MCF 10A (cell line): ENCODE results near the gene PCDHB3. TPM values are rescaled to one million over a fixed set of nuclear protein-coding genes. Genes with fewer than 3 reads are reported as not detected.
"Not testable (repeated sequence)": the region's sequence is repeated elsewhere in the genome, so short reads cannot be mapped to it uniquely, and the experiment has no call there.

Experiments
- BruUV-seq: library from RNA; stranded (reverse); fragments of 400-500 nt; replicated peaks from 2 replicates; lab custom pipeline; 2021; lab: Mats Ljungman, UMichigan
- CTCF ChIA-PET: fragments of 300-600 bp; sonication (Branson Sonifier 250); formaldehyde crosslinking; extraction: SDS; loops from one replicate; lab custom pipeline; 2021; ENCODE audit warnings: antibody characterized with exemption, inconsistent platforms; lab: Yijun Ruan, JAX
- POLR2A ChIA-PET: fragments of 300-600, 350-650 bp; sonication (Branson Sonifier 250); formaldehyde crosslinking; extraction: SDS; loops from one replicate; lab custom pipeline; 2020; ENCODE audit warnings: antibody characterized with exemption, inconsistent platforms; lab: Yijun Ruan, JAX
- DNase-seq: peaks from one replicate; pipeline ENCODE4 v3.0.0-alpha.2; 2018; ENCODE audit not compliant: unreplicated experiment
- H3K27ac Mint-ChIP-seq: one replicate; pipeline ENCODE4 v1.8.0; 2022; ENCODE audit warnings: mild to moderate bottlenecking, low read depth, mixed read lengths; ENCODE audit not compliant: unreplicated experiment
- H3K27me3 Mint-ChIP-seq: one replicate; pipeline ENCODE4 v1.8.0; 2022; ENCODE audit warnings: mixed read lengths; ENCODE audit not compliant: insufficient read depth, unreplicated experiment
- H3K36me3 Mint-ChIP-seq: one replicate; pipeline ENCODE4 v1.8.0; 2022; ENCODE audit warnings: mild to moderate bottlenecking, moderate library complexity, mixed read lengths; ENCODE audit not compliant: insufficient read depth, unreplicated experiment
- H3K4me1 Mint-ChIP-seq: one replicate; pipeline ENCODE4 v1.8.0; 2022; ENCODE audit warnings: mixed read lengths; ENCODE audit not compliant: insufficient read depth, unreplicated experiment
- H3K4me3 Mint-ChIP-seq: one replicate; pipeline ENCODE4 v1.8.0; 2022; ENCODE audit warnings: mild to moderate bottlenecking, moderate library complexity, mixed read lengths; ENCODE audit not compliant: unreplicated experiment
- H3K9me3 Mint-ChIP-seq: one replicate; pipeline ENCODE4 v1.8.0; 2022; ENCODE audit warnings: mixed read lengths; ENCODE audit not compliant: unreplicated experiment
- intact Hi-C: fragments of 100-400 bp; cut with micrococcal nuclease; formaldehyde crosslinking; loops from 2 replicates; pipeline ENCODE4 v1.14.1; 2022
- total RNA-seq: library from RNA; stranded (reverse); gene quantifications from 2 replicates; pipeline ENCODE4 v1.2.3, GENCODE V29; 2022
- TF ChIP-seq, protein P1 (sequence below): fragments of 200-600 bp; IDR thresholded peaks from one replicate; pipeline ENCODE4 v1.8.0; 2022; ENCODE audit warnings: antibody characterized with exemption, mild to moderate bottlenecking; ENCODE audit not compliant: unreplicated experiment

Gene PCDHB3
- total RNA-seq, 1 experiment from 2014 or later = 0.42 TPM

DNA sequence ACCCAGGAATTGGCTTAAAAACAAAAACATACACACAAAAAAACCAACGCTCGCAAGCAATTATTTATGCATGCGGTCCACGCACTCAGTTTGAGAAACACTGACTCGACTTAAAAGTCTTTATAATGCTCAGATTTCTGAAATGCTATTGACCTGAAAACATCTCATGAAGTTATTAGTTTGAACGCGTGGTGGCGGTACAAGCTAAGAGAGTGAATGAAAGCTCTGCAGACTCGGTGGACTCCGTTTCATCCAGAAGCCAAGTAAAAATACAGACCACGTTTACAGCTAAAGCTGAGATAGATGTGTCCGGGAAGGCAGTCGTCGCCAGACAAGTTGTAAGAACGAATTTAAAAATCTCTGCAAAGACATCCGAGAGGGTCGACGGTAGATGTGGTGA, 49.5 kb downstream of the PCDHB3 start, which contains the start of gene PCDHB6:
TSS of gene PCDHB6 (plus strand) at position 246 of the 400 bp plus-strand sequence. CDS start 201 bp downstream, outside the sequence.
- ChIA-PET CTCF (no interaction called here), POLR2A (interaction anchor here (0.6 to 0.7 kb wide), 2 partner anchors 340 to 369 kb away, joined by 3 read pairs; no protein-coding TSS in a partner anchor)
- Mint-ChIP-seq H3K9me3 (peaks cover 24% of the 10 kb centered on the region), H3K27ac (no peak within 1 kb of the TSS), H3K4me3 (peak within 1 kb of the TSS; percentile 55), H3K36me3 (no peaks in the 10 kb centered on the region), H3K27me3 (no peaks in the 10 kb centered on the region), H3K4me1 (no peaks in the 10 kb centered on the region)
- TF ChIP-seq, protein P1, sequence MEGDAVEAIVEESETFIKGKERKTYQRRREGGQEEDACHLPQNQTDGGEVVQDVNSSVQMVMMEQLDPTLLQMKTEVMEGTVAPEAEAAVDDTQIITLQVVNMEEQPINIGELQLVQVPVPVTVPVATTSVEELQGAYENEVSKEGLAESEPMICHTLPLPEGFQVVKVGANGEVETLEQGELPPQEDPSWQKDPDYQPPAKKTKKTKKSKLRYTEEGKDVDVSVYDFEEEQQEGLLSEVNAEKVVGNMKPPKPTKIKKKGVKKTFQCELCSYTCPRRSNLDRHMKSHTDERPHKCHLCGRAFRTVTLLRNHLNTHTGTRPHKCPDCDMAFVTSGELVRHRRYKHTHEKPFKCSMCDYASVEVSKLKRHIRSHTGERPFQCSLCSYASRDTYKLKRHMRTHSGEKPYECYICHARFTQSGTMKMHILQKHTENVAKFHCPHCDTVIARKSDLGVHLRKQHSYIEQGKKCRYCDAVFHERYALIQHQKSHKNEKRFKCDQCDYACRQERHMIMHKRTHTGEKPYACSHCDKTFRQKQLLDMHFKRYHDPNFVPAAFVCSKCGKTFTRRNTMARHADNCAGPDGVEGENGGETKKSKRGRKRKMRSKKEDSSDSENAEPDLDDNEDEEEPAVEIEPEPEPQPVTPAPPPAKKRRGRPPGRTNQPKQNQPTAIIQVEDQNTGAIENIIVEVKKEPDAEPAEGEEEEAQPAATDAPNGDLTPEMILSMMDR = no peak
- BruUV-seq = no TSS peak
- intact Hi-C loops = no loop called here
- DNase-seq = peak; percentile 6

DNA sequence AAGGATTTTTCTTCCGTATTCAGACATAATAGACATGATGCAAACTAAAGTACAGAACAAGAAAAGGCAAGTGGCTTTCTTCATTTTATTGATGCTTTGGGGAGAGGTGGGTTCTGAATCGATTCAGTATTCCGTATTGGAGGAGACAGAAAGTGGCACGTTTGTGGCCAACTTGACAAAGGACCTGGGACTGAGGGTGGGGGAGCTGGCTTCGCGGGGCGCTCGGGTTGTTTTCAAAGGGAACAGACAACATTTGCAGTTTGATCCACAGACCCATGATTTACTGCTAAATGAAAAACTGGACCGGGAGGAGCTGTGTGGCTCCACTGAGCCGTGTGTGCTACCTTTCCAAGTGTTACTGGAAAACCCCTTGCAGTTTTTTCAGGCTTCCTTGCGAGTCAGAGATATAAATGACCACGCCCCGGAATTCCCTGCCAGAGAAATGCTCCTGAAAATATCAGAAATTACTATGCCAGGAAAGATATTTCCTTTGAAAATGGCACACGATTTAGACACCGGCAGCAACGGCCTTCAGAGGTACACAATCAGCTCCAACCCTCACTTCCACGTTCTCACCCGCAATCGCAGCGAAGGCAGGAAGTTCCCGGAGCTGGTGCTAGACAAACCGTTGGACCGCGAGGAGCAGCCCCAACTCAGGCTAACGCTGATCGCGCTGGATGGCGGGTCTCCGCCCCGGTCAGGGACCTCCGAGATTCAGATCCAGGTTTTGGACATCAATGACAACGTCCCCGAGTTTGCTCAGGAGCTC, 50.1 kb downstream of the PCDHB3 start:
- Mint-ChIP-seq H3K9me3 (peaks cover 26% of the 10 kb centered on the region), H3K4me1 (no peaks in the 10 kb centered on the region), H3K27me3 (no peaks in the 10 kb centered on the region), H3K36me3 (no peaks in the 10 kb centered on the region), H3K27ac (no peak overlapping the region), H3K4me3 (peak overlapping the region; percentile 55)
- no TSS peak for BruUV-seq
- POLR2A ChIA-PET = interaction anchor here (0.6 to 0.7 kb wide), 2 partner anchors 339 to 369 kb away, joined by 3 read pairs; no protein-coding TSS in a partner anchor
- TF ChIP-seq, protein P1 = no peak
- intact Hi-C loops = no loop called here
- no peak for DNase-seq
- CTCF ChIA-PET = interaction anchor here (0.6 to 1.0 kb wide), 3 partner anchors 15 to 151 kb away, joined by 3 read pairs; no protein-coding TSS in a partner anchor

DNA sequence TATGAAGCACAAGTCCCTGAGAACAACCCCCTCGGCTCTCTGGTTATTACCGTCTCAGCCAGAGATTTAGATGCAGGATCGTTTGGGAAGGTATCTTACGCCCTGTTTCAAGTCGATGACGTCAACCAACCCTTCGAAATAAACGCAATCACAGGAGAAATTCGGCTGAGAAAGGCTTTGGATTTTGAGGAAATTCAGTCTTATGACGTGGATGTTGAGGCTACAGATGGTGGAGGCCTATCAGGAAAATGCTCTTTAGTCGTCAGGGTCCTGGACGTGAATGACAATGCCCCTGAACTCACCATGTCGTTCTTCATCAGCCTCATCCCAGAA, 50.7 kb downstream of the PCDHB3 start:
- Mint-ChIP-seq H3K27ac (no peak overlapping the region), H3K9me3 (peaks cover 27% of the 10 kb centered on the region), H3K4me3 (no peak overlapping the region), H3K36me3 (no peaks in the 10 kb centered on the region), H3K27me3 (no peaks in the 10 kb centered on the region), H3K4me1 (no peaks in the 10 kb centered on the region)
- ChIA-PET CTCF (interaction anchor here (0.6 to 1.0 kb wide), 3 partner anchors 15 to 151 kb away, joined by 3 read pairs; no protein-coding TSS in a partner anchor), POLR2A (no interaction called here)
- intact Hi-C loops = no loop called here
- no TSS peak for BruUV-seq
- TF ChIP-seq, protein P1 = no peak
- no peak for DNase-seq

DNA sequence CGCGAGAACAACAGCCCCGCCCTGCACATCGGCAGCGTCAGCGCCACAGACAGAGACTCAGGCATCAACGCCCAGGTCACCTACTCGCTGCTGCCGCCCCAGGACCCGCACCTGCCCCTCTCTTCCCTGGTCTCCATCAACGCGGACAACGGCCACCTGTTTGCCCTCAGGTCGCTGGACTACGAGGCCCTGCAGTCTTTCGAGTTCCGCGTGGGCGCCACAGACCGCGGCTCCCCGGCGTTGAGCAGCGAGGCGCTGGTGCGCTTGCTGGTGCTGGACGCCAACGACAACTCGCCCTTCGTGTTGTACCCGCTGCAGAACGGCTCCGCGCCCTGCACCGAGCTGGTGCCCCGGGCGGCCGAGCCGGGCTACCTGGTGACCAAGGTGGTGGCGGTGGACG, 51.4 kb downstream of the PCDHB3 start:
- CTCF ChIA-PET, H3K27me3 Mint-ChIP-seq, H3K36me3 Mint-ChIP-seq, H3K4me1 Mint-ChIP-seq, BruUV-seq, intact Hi-C loops, H3K4me3 Mint-ChIP-seq, DNase-seq, POLR2A ChIA-PET, H3K27ac Mint-ChIP-seq: not testable (repeated sequence)
- peaks cover 23% of the 10 kb centered on the region for H3K9me3 Mint-ChIP-seq

DNA sequence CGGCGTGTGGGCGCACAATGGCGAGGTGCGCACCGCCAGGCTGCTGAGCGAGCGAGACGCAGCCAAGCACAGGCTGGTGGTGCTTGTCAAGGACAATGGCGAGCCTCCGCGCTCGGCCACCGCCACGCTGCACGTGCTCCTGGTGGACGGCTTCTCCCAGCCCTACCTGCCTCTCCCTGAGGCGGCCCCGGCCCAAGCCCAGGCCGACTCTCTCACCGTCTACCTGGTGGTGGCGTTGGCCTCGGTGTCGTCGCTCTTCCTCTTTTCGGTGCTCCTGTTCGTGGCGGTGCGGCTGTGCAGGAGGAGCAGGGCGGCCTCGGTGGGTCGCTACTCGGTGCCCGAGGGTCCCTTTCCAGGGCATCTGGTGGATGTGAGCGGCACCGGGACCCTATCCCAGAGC, 51.8 kb downstream of the PCDHB3 start:
- DNase-seq, H3K27me3 Mint-ChIP-seq, H3K27ac Mint-ChIP-seq, intact Hi-C loops, H3K36me3 Mint-ChIP-seq, BruUV-seq, H3K4me1 Mint-ChIP-seq, H3K4me3 Mint-ChIP-seq, POLR2A ChIA-PET: not testable (repeated sequence)
- CTCF ChIA-PET = interaction anchor here (0.5 kb wide), 1 partner anchor 368 kb away, joined by 3 read pairs; no protein-coding TSS in a partner anchor
- peaks cover 27% of the 10 kb centered on the region for H3K9me3 Mint-ChIP-seq
